IMR-90 (cell line): Measurements from ENCODE around the gene FRYL. TPM values are rescaled to one million over a fixed set of nuclear protein-coding genes. Genes with fewer than 3 reads are reported as not detected.

Experiments
- ATAC-seq: fragments of 200-7000 bp; cut with Tn5 transposase; 2 replicates; pipeline ENCODE4 v1.9.1; 2020; ENCODE audit warnings: low read depth, mild to moderate bottlenecking, moderate library complexity
- BruUV-seq: library from RNA; stranded (reverse); fragments of 400-500 nt; replicated peaks from 2 replicates; lab custom pipeline; 2021; lab: Mats Ljungman, UMichigan
- CTCF ChIA-PET: fragments of 300-600 bp; formaldehyde crosslinking; extraction: SDS; loops from one replicate; lab custom pipeline; 2021; ENCODE audit warnings: antibody characterized with exemption; lab: Yijun Ruan, JAX
- POLR2A ChIA-PET: fragments of 300-600 bp; sonication (Branson Sonifier 250); formaldehyde crosslinking; loops from one replicate; lab custom pipeline; 2022; ENCODE audit warnings: antibody characterized with exemption; ENCODE audit not compliant: unreplicated experiment; lab: Charles Lee
- DNase-seq: peaks from one replicate; pipeline ENCODE4 v3.0.0; 2013
- H2AFZ ChIP-seq: replicated peaks from 2 replicates; pipeline ENCODE3; 2013; ENCODE audit warnings: low read length, mild to moderate bottlenecking; ENCODE audit not compliant: poor library complexity
- H2AK5ac ChIP-seq: 2 replicates; pipeline ENCODE4 v1.6.1; 2013; ENCODE audit warnings: low read depth, low read length, inconsistent platforms
- H2AK9ac ChIP-seq: replicated peaks from 2 replicates; pipeline ENCODE3; 2013; ENCODE audit warnings: mild to moderate bottlenecking, low read depth, low read length, moderate library complexity; ENCODE audit not compliant: poor library complexity
- H2BK120ac ChIP-seq: 2 replicates; pipeline ENCODE4 v1.6.1; 2013; ENCODE audit warnings: low read depth, low read length, inconsistent platforms
- H2BK15ac ChIP-seq: 3 replicates; pipeline ENCODE4 v1.6.1; 2013; ENCODE audit warnings: low read depth, low read length, inconsistent platforms
- H2BK20ac ChIP-seq: 2 replicates; pipeline ENCODE4 v1.6.1; 2013; ENCODE audit warnings: low read depth, mild to moderate bottlenecking, inconsistent platforms, low read length, moderate library complexity
- H2BK5ac ChIP-seq: 2 replicates; pipeline ENCODE4 v1.6.1; 2013; ENCODE audit warnings: mild to moderate bottlenecking, low read depth, low read length, inconsistent platforms; ENCODE audit not compliant: poor library complexity, severe bottlenecking
- H3K14ac ChIP-seq: replicated peaks from 2 replicates; pipeline ENCODE4 v1.6.1; 2013; ENCODE audit warnings: low read depth, low read length, inconsistent platforms
- H3K18ac ChIP-seq: 2 replicates; pipeline ENCODE4 v1.6.1; 2013; ENCODE audit warnings: low read depth, low read length, control low read depth
- H3K23ac ChIP-seq: 2 replicates; pipeline ENCODE4 v1.6.1; 2013; ENCODE audit warnings: low read depth, low read length, inconsistent platforms
- H3K27ac ChIP-seq: 2 replicates; pipeline ENCODE4 v1.5.1; 2013; ENCODE audit warnings: mild to moderate bottlenecking, control low read depth, low read length; ENCODE audit not compliant: insufficient read depth
- H3K27me3 ChIP-seq: 2 replicates; pipeline ENCODE4 v1.6.1; 2013; ENCODE audit warnings: low read length; ENCODE audit not compliant: control insufficient read depth, insufficient read depth
- H3K36me3 ChIP-seq: 2 replicates; pipeline ENCODE4 v1.6.1; 2013; ENCODE audit warnings: low read length, mixed read lengths; ENCODE audit not compliant: control insufficient read depth, insufficient read depth
- H3K4ac ChIP-seq: 2 replicates; pipeline ENCODE4 v1.6.1; 2013; ENCODE audit warnings: low read depth, low read length, inconsistent platforms
- H3K4me1 ChIP-seq: 2 replicates; pipeline ENCODE4 v1.6.1; 2013; ENCODE audit warnings: low read length, mixed read lengths; ENCODE audit not compliant: control insufficient read depth, insufficient read depth
- H3K4me2 ChIP-seq: 2 replicates; pipeline ENCODE4 v1.6.1; 2013; ENCODE audit warnings: low read depth, mild to moderate bottlenecking, control low read depth, low read length, moderate library complexity
- H3K4me3 ChIP-seq: 2 replicates; pipeline ENCODE4 v1.5.1; 2013; ENCODE audit warnings: low read depth, mild to moderate bottlenecking, control low read depth, low read length, moderate library complexity; ENCODE audit not compliant: insufficient read depth
- H3K56ac ChIP-seq: 2 replicates; pipeline ENCODE4 v1.6.1; 2013; ENCODE audit warnings: low read length, inconsistent platforms; ENCODE audit not compliant: insufficient read depth; ENCODE audit errors: extremely low read depth
- H3K79me1 ChIP-seq, 2 experiments: 2 replicates each; pipeline ENCODE4 v1.6.1; 2013; ENCODE audit warnings: low read length in 2 of 2, inconsistent platforms in 1 of 2, low read depth in 1 of 2
- H3K9ac ChIP-seq: 2 replicates; pipeline ENCODE4 v1.6.1; 2013; ENCODE audit warnings: low read depth, low read length, control low read depth
- H3K9me1 ChIP-seq: 2 replicates; pipeline ENCODE4 v1.6.1; 2013; ENCODE audit warnings: low read length, inconsistent platforms; ENCODE audit not compliant: insufficient read depth
- H3K9me3 ChIP-seq: 2 replicates; pipeline ENCODE4 v1.6.1; 2013; ENCODE audit warnings: low read length; ENCODE audit not compliant: control insufficient read depth, insufficient read depth
- H4K20me1 ChIP-seq: 2 replicates; pipeline ENCODE4 v1.6.1; 2013; ENCODE audit warnings: low read length, inconsistent platforms; ENCODE audit not compliant: insufficient read depth
- H4K5ac ChIP-seq: 2 replicates; pipeline ENCODE4 v1.6.1; 2013; ENCODE audit warnings: mild to moderate bottlenecking, low read depth, low read length, control low read depth
- H4K8ac ChIP-seq, 2 experiments: 2 replicates each; pipeline ENCODE4 v1.6.1; 2013; ENCODE audit warnings: low read depth in 2 of 2, low read length in 2 of 2, control low read depth in 1 of 2, inconsistent platforms in 1 of 2
- H4K91ac ChIP-seq: 2 replicates; pipeline ENCODE4 v1.6.1; 2013; ENCODE audit warnings: low read depth, low read length, inconsistent platforms; ENCODE audit not compliant: insufficient read depth
- BHLHE40 ChIP-seq: fragments of 150-350 bp; IDR thresholded peaks from 2 replicates; pipeline ENCODE4 v1.6.1; 2016; ENCODE audit warnings: mild to moderate bottlenecking, low read depth, low read length
- CEBPB ChIP-seq: IDR thresholded peaks from 2 replicates; pipeline ENCODE4 v1.6.1; 2012; ENCODE audit warnings: low read depth, low read length, improper control_type of control experiment
- CHD1 ChIP-seq: IDR thresholded peaks from 2 replicates; pipeline ENCODE4 v1.6.1; 2012; ENCODE audit warnings: low read depth, low read length, improper control_type of control experiment
- ELK1 ChIP-seq: fragments of 150-350 bp; IDR thresholded peaks from 2 replicates; pipeline ENCODE4 v1.6.1; 2016; ENCODE audit warnings: low read depth, mild to moderate bottlenecking, low read length, moderate library complexity, borderline replicate concordance
- FOS ChIP-seq: fragments of 150-350 bp; IDR thresholded peaks from 2 replicates; pipeline ENCODE4 v1.6.1; 2016; ENCODE audit warnings: low read depth, low read length
- MAFK ChIP-seq: IDR thresholded peaks from 2 replicates; pipeline ENCODE4 v1.6.1; 2012; ENCODE audit warnings: low read depth, low read length, improper control_type of control experiment
- MAZ ChIP-seq: IDR thresholded peaks from 2 replicates; pipeline ENCODE4 v1.6.1; 2012; ENCODE audit warnings: low read depth, mild to moderate bottlenecking, low read length, improper control_type of control experiment, moderate library complexity, borderline replicate concordance
- MXI1 ChIP-seq: IDR thresholded peaks from 2 replicates; pipeline ENCODE4 v1.6.1; 2012; ENCODE audit warnings: low read depth, mild to moderate bottlenecking, low read length, moderate library complexity, borderline replicate concordance
- NFE2L2 ChIP-seq: fragments of 150-350 bp; IDR thresholded peaks from 2 replicates; pipeline ENCODE4 v1.6.1; 2016; ENCODE audit warnings: low read depth, mild to moderate bottlenecking, low read length
- RAD21 ChIP-seq: IDR thresholded peaks from 2 replicates; pipeline ENCODE4 v1.6.1; 2012; ENCODE audit warnings: low read length, improper control_type of control experiment
- RCOR1 ChIP-seq: IDR thresholded peaks from 2 replicates; pipeline ENCODE4 v1.6.1; 2012; ENCODE audit warnings: mild to moderate bottlenecking, low read length, improper control_type of control experiment; ENCODE audit not compliant: insufficient replicate concordance
- RFX5 ChIP-seq: IDR thresholded peaks from 2 replicates; pipeline ENCODE4 v1.8.0; 2012; ENCODE audit warnings: low read depth, mild to moderate bottlenecking, low read length, moderate library complexity
- SMC3 ChIP-seq: fragments of 150-350 bp; IDR thresholded peaks from 2 replicates; pipeline ENCODE4 v1.6.1; 2016; ENCODE audit warnings: low read depth, mild to moderate bottlenecking, antibody characterized with exemption, low read length, moderate library complexity
- USF2 ChIP-seq: fragments of 150-350 bp; IDR thresholded peaks from 2 replicates; pipeline ENCODE4 v1.6.1; 2017; ENCODE audit warnings: mild to moderate bottlenecking, antibody characterized with exemption, low read length, low read depth
- WGBS, 2 experiments: methylation state at CpG; one replicate each; pipeline versions ENCODE4 v1.1.5 to v1.1.7; 2013; ENCODE audit warnings: missing lambda C conversion rate in 2 of 2; ENCODE audit not compliant: insufficient read length in 1 of 2; ENCODE audit errors: extremely low coverage in 2 of 2; 5-methylcytosine and 5-hydroxymethylcytosine counted together
- dilution Hi-C: fragments of 300-500 bp; cut with HindIII; formaldehyde crosslinking; loops from one replicate; pipeline ENCODE4 v1.14.3; 2018; ENCODE audit warnings: low sequenced_read_pairs; ENCODE audit not compliant: unreplicated experiment
- in situ Hi-C: fragments of 300-500 bp; cut with MboI; formaldehyde crosslinking; loops from 3 replicates; pipeline ENCODE4 v1.14.3; 2019; ENCODE audit warnings: low sequenced_read_pairs, inconsistent platforms, mixed read lengths
- intact Hi-C: fragments of 100-400 bp; cut with micrococcal nuclease; formaldehyde crosslinking; loops from 2 replicates; pipeline ENCODE4 v1.10.0; 2022
- polyA plus RNA-seq, 3 experiments: library from polyadenylated mRNA; depleted of rRNA; stranded (reverse); fragments of >200 nt; gene quantifications; 2 replicates each; pipeline ENCODE4 v1.2.3, GENCODE V29; 2012; ENCODE audit warnings: low replicate concordance in 1 of 3
- total RNA-seq: library from RNA; depleted of rRNA; stranded (reverse); fragments of >200 nt; gene quantifications from 2 replicates; pipeline ENCODE4 v1.2.3, GENCODE V29; 2012
- TF ChIP-seq, protein P1 (sequence below): conservative IDR thresholded peaks from 2 replicates; pipeline ENCODE4 v1.5.1; 2012; ENCODE audit warnings: mild to moderate bottlenecking, low read depth, low read length, improper control_type of control experiment

Gene FRYL
- total and polyA plus RNA-seq, 2 of the 4 experiments (the other 2 are of a cell fraction), result 9.9 to 77.4 TPM

GRCh38 chr4:48603366-48604003, 176.6 kb downstream of the FRYL start:
- Histone ChIP-seq H3K56ac (no peak overlapping the region), H3K23ac (no peak overlapping the region), H3K9me3 (no peaks in the 10 kb centered on the region), H3K14ac (no peak overlapping the region), H3K4ac (no peak overlapping the region), H4K20me1 (no peaks in the 10 kb centered on the region), H4K5ac (no peak overlapping the region), H4K8ac (no peak overlapping the region), H2BK15ac (no peak overlapping the region), H3K27me3 (no peaks in the 10 kb centered on the region), H2BK20ac (no peak overlapping the region), H3K4me1 (peaks cover 1% of the 10 kb centered on the region; the same call in 1 of the 2 replicates), H2BK120ac (no peak overlapping the region), H3K27ac (no peak overlapping the region), H3K9ac (no peak overlapping the region), H3K4me3 (no peak overlapping the region), H3K36me3 (0 out of 2 replicates have a peak, but pooled peaks cover 1% of the 10 kb centered on the region), H3K4me2 (no peak overlapping the region), H3K79me1 (peaks cover 4 to 8% of the 10 kb centered on the region in 2 experiments; a peak in 2 of 4 replicates), H3K9me1 (no peaks in the 10 kb centered on the region), H4K91ac (no peak overlapping the region), H2AK9ac (no peak overlapping the region), H2AFZ (no peak overlapping the region), H2BK5ac (no peak overlapping the region), H3K18ac (no peak overlapping the region), H2AK5ac (no peak overlapping the region)
- in situ Hi-C loops, result no loop called here
- dilution Hi-C loops, result no loop called here
- no TSS peak for BruUV-seq
- TF ChIP-seq USF2 (no peak), CEBPB (no peak), MXI1 (no peak), SMC3 (no peak), NFE2L2 (no peak), MAZ (no peak), BHLHE40 (no peak), FOS (no peak), RFX5 (no peak), MAFK (no peak), ELK1 (no peak), RCOR1 (no peak), CHD1 (no peak), RAD21 (no peak)
- TF ChIP-seq, protein P1, sequence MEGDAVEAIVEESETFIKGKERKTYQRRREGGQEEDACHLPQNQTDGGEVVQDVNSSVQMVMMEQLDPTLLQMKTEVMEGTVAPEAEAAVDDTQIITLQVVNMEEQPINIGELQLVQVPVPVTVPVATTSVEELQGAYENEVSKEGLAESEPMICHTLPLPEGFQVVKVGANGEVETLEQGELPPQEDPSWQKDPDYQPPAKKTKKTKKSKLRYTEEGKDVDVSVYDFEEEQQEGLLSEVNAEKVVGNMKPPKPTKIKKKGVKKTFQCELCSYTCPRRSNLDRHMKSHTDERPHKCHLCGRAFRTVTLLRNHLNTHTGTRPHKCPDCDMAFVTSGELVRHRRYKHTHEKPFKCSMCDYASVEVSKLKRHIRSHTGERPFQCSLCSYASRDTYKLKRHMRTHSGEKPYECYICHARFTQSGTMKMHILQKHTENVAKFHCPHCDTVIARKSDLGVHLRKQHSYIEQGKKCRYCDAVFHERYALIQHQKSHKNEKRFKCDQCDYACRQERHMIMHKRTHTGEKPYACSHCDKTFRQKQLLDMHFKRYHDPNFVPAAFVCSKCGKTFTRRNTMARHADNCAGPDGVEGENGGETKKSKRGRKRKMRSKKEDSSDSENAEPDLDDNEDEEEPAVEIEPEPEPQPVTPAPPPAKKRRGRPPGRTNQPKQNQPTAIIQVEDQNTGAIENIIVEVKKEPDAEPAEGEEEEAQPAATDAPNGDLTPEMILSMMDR, result no peak
- ATAC-seq, result no peak
- WGBS, 2 experiments, result 83% methylated on average over 1 of the region's 3 CpGs; no CpG with 5 or more reads in 1 of the 2 experiments
- no peak for DNase-seq
- ChIA-PET POLR2A (no interaction called here), CTCF (no interaction called here)
- intact Hi-C loops, result loop anchor here (5.0 kb wide), 2 partner anchors 51 to 174 kb away; no protein-coding TSS in a partner anchor
